Stimulated activated naive B cell treated with anti-CD40 and anti-IgM and Interleukin-4, amounts not matched to agents 10 μg/mL and 1 μg/mL and 100 μg/mL, for 72 hours (primary cell): ENCODE data around the gene CHST12.
A peak's percentile ranks its signal among the peaks of the same experiment; 100 is the strongest.
"Not testable (repeated sequence)": the region's sequence is repeated elsewhere in the genome, so short reads cannot be mapped to it uniquely, and the experiment has no call there.

Source experiments
- ATAC-seq, 2 donors: fragments of 150-1000 bp; cut with Tn5 transposase; replicated peaks; 2 replicates each; pipeline ENCODE4 v1.10.0; 2021; ENCODE audit warnings: moderate library complexity in 1 of 2
- DNase-seq: peaks from one replicate; pipeline ENCODE4 v3.0.0; 2021
- H3K27ac Mint-ChIP-seq: one replicate; pipeline ENCODE4 v1.8.0; 2022; ENCODE audit warnings: mild to moderate bottlenecking, mixed read lengths
- H3K27me3 Mint-ChIP-seq, 2 donors: one replicate each; pipeline ENCODE4 v1.8.0; 2022; ENCODE audit warnings: mixed read lengths in 2 of 2
- H3K36me3 Mint-ChIP-seq, 2 donors: one replicate each; pipeline ENCODE4 v1.8.0; 2022; ENCODE audit warnings: mixed read lengths in 2 of 2, mild to moderate bottlenecking in 1 of 2
- H3K4me1 Mint-ChIP-seq, 2 donors: one replicate each; pipeline ENCODE4 v1.8.0; 2022; ENCODE audit warnings: mixed read lengths in 2 of 2, mild to moderate bottlenecking in 1 of 2
- H3K4me3 Mint-ChIP-seq, 2 donors: one replicate each; pipeline ENCODE4 v1.8.0; 2022; ENCODE audit warnings: mild to moderate bottlenecking in 2 of 2, mixed read lengths in 2 of 2, moderate library complexity in 1 of 2
- H3K9me3 Mint-ChIP-seq, 2 donors: one replicate each; pipeline ENCODE4 v1.8.0; 2022; ENCODE audit warnings: mixed read lengths in 2 of 2, mild to moderate bottlenecking in 1 of 2

The CHST12 gene

GRCh38 chr7:2383543-2384274 is 19.7 kb upstream of the CHST12 start:
- Mint-ChIP-seq H3K4me3 (no peak overlapping the region), H3K27ac (no peak overlapping the region), H3K36me3 (peaks cover 45 to 56% of the 10 kb centered on the region in 2 donors), H3K9me3 (no peaks in the 10 kb centered on the region), H3K4me1 (peaks cover 0 to 7% of the 10 kb centered on the region in 2 donors), H3K27me3 (no peaks in the 10 kb centered on the region)
- DNase-seq: no peak
- peak in 1 of 2 donors; percentile 9 for ATAC-seq

GRCh38 chr7:2384354-2385243 is 18.8 kb upstream of the CHST12 start:
- DNase-seq (no peak), ATAC-seq (no peak)
- H3K4me1 Mint-ChIP-seq: peaks cover 0 to 5% of the 10 kb centered on the region in 2 donors
- no peak overlapping the region for H3K27ac Mint-ChIP-seq
- peaks cover 37 to 47% of the 10 kb centered on the region in 2 donors for H3K36me3 Mint-ChIP-seq
- no peak overlapping the region for H3K4me3 Mint-ChIP-seq
- H3K27me3 Mint-ChIP-seq: no peaks in the 10 kb centered on the region
- H3K9me3 Mint-ChIP-seq: no peaks in the 10 kb centered on the region

- not testable (repeated sequence) for H3K4me1 Mint-ChIP-seq, H3K27me3 Mint-ChIP-seq, H3K4me3 Mint-ChIP-seq, ATAC-seq, DNase-seq, H3K9me3 Mint-ChIP-seq, H3K27ac Mint-ChIP-seq
- peaks cover 25 to 34% of the 10 kb centered on the region in 2 donors for H3K36me3 Mint-ChIP-seq
Measured at GRCh38 chr7:2386122-2386521, 17.3 kb upstream of the CHST12 start.

- no peaks in the 10 kb centered on the region for H3K27me3 Mint-ChIP-seq
- H3K4me1 Mint-ChIP-seq: peaks cover under 1% of the 10 kb centered on the region in 2 donors
- ATAC-seq (no peak), DNase-seq (no peak)
- peaks cover 20 to 26% of the 10 kb centered on the region in 2 donors for H3K36me3 Mint-ChIP-seq
- H3K27ac Mint-ChIP-seq: no peak overlapping the region
- no peak overlapping the region for H3K4me3 Mint-ChIP-seq
- H3K9me3 Mint-ChIP-seq: no peaks in the 10 kb centered on the region
Measured at GRCh38 chr7:2386964-2387669, 16.3 kb upstream of the CHST12 start.

DNA sequence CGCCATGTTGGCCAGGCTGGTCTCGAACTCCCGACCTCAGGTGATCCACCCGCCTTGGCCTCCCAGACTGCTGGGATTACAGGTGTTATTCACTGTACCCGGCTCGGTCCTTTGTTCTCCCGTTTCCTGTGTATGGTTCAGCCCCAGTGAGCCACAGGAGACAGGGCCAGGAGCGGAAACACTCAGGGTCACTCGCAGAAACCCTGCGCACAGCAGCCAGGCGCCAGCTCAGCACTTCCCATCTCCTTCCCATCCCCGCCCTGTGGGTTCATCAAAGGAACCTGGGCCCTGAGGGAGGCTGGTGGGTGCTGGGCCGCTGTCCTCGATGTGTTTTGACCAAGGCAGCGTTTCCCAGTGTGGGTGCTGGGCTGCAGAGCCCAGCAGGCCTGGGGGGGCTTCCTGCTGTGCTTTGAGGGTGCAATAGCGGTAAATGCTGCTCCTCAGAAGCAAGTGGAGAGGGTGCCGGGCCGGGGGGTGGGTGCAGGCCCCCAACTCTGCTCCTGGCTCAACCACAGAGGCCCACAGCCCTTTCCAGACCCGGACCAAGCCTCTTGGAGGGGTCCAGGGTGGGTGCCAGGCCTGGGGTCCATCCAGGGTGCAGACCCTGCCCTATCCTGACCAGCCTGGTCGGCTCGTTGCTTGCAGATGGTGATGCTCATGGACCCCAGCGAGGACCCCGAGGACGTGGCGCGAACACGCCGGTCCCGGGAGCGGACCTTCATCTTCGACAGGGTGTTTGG is 15.3 kb upstream of the CHST12 start:
- ATAC-seq (no peak), DNase-seq (no peak)
- Mint-ChIP-seq H3K9me3 (no peaks in the 10 kb centered on the region), H3K36me3 (peaks cover 14 to 19% of the 10 kb centered on the region in 2 donors), H3K4me3 (no peak overlapping the region), H3K27me3 (no peaks in the 10 kb centered on the region), H3K4me1 (peaks cover 4 to 5% of the 10 kb centered on the region in 2 donors), H3K27ac (no peak overlapping the region)

DNA sequence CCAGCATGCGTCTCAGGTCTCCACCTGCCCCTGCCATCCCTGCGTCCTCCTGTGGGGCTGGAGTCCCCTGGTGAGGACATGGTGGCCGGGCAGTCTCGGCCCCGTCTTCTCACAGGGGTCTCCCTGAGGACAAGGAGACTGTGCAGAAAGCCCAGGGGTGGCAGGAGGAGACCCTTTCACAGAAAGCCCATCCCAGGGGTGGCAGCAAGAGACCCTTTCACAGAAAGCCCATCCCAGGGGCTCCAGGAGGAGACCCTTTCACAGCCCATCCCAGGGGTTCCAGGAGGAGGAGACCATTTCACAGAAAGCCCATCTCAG is 14.8 kb upstream of the CHST12 start:
- H3K27ac Mint-ChIP-seq: no peak overlapping the region
- peaks cover 4 to 5% of the 10 kb centered on the region in 2 donors for H3K4me1 Mint-ChIP-seq
- ATAC-seq: no peak
- no peaks in the 10 kb centered on the region for H3K27me3 Mint-ChIP-seq
- no peak for DNase-seq
- no peak overlapping the region for H3K4me3 Mint-ChIP-seq
- peaks cover 14 to 16% of the 10 kb centered on the region in 2 donors for H3K36me3 Mint-ChIP-seq
- H3K9me3 Mint-ChIP-seq: no peaks in the 10 kb centered on the region

GRCh38 chr7:2390020-2390816 is 13.2 kb upstream of the CHST12 start:
- not testable (repeated sequence) for H3K36me3 Mint-ChIP-seq, H3K27me3 Mint-ChIP-seq, H3K9me3 Mint-ChIP-seq, DNase-seq, H3K27ac Mint-ChIP-seq, ATAC-seq, H3K4me3 Mint-ChIP-seq
- H3K4me1 Mint-ChIP-seq: peaks cover 5 to 11% of the 10 kb centered on the region in 2 donors

GRCh38 chr7:2393706-2394105 is 9.7 kb upstream of the CHST12 start:
- H3K27ac Mint-ChIP-seq: no peak overlapping the region

DNA sequence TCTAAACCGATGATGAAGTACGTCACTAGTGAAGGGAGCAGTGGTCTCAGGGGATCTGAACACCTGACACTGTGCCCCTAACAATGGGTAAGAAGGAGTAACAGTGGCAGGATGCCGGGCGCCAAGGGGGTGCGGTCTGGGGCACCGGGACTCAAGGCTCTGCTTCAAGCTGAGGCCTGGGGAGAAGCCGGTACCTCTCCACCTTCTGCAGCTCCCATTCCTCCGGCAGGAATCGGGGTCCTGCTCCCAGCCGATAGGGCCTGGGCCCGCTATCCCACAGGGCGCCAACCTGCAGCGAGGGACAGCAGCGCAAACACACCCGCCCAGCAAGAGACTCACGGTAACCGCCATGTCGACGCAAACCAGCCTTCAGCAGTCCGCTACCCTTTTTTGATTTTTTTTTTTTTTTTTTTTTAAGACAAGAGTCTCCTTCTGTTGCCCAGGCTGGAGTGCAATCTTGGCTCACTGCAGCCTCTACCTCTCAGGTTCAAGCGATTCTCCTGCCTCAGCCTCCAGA is 8.8 kb upstream of the CHST12 start:
- Mint-ChIP-seq H3K27me3 (no peaks in the 10 kb centered on the region), H3K36me3 (peaks cover 0 to 2% of the 10 kb centered on the region in 2 donors), H3K4me1 (peaks cover 6 to 15% of the 10 kb centered on the region in 2 donors), H3K27ac (no peak overlapping the region), H3K4me3 (no peak overlapping the region), H3K9me3 (no peaks in the 10 kb centered on the region)
- ATAC-seq (no peak), DNase-seq (no peak)

More at GRCh38 chr7:2393706-2394105, 9.7 kb upstream of the CHST12 start:
- H3K36me3 Mint-ChIP-seq: peaks cover 0 to 2% of the 10 kb centered on the region in 2 donors
- DNase-seq: no peak
- ATAC-seq: no peak
- peaks cover 5 to 11% of the 10 kb centered on the region in 2 donors for H3K4me1 Mint-ChIP-seq
- H3K4me3 Mint-ChIP-seq: no peak overlapping the region
- no peaks in the 10 kb centered on the region for H3K27me3 Mint-ChIP-seq
- no peaks in the 10 kb centered on the region for H3K9me3 Mint-ChIP-seq

DNA sequence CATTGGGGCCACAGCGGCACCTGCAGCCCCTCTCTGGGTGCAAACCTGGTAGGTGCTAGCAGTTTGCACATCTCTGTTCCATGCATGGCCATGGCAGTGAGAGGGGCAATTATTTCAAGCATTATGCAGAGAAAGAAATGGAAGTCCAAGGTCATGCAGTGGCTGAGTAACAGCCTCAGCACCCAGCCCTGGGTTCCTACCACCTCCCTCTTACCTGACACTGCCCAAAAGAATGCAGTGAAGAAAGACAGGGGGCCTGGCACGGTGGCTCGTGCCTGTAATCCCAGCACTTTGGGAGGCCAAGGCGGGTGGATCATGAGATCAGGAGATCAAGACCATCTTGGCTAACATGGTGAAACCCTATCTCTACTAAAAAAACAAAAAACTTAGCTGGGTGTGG is 4.9 kb upstream of the CHST12 start:
- H3K27ac Mint-ChIP-seq: no peak overlapping the region
- H3K36me3 Mint-ChIP-seq: no peaks in the 10 kb centered on the region
- no peak overlapping the region for H3K4me3 Mint-ChIP-seq
- no peak for ATAC-seq
- no peaks in the 10 kb centered on the region for H3K9me3 Mint-ChIP-seq
- DNase-seq: no peak
- H3K27me3 Mint-ChIP-seq: no peaks in the 10 kb centered on the region
- peaks cover 11 to 17% of the 10 kb centered on the region in 2 donors for H3K4me1 Mint-ChIP-seq

DNA sequence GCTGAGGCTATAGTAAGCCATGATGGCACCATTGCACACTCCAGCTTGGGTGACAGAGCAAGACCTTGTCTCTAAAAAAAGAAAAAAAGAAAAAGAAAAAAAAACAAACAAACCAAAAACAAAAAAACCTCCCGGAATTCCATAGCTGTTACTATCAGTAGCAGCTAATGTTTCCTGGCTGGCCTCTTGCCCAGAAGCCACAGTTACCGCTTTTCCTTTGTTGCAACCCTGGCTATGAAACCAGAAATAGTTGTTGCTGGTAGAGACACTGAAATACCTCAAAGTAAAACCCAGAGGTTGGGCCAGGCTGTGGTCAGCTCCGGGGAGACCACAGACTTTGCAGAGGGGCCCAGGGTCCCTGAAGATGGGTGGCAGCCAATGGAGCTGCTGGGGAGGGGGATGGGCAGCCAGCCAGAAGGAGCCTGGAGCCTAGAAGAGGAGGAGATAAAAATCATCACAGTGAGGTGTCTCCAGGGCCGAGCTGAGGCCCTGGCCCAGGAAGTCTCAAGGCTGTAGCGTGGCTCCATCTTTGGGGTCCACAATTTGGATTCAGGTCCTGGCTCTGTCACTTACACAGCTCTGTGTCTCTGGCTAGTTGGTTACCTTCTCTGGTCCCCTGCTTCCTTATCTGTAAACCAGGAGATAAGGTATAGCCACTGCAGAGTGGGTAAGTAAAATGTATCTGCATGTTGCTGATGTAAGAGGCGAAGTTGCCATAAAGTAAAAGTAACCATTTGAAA is 3.4 kb upstream of the CHST12 start:
- Mint-ChIP-seq H3K27ac (peak overlapping the region; percentile 10), H3K9me3 (peaks cover 1 to 3% of the 10 kb centered on the region in 2 donors), H3K36me3 (no peaks in the 10 kb centered on the region), H3K27me3 (no peaks in the 10 kb centered on the region), H3K4me3 (peak overlapping the region in 1 of 2 donors; percentile 36), H3K4me1 (peaks cover 20 to 21% of the 10 kb centered on the region in 2 donors)
- ATAC-seq (no peak), DNase-seq (no peak)

GRCh38 chr7:2402687-2403013 is 761 bp upstream of the CHST12 start:
- H3K4me1 Mint-ChIP-seq: peaks cover 36 to 43% of the 10 kb centered on the region in 2 donors
- DNase-seq (no peak), ATAC-seq (no peak)
- peak overlapping the region; percentile 85 to 90 for H3K4me3 Mint-ChIP-seq
- H3K27me3 Mint-ChIP-seq: no peaks in the 10 kb centered on the region
- H3K9me3 Mint-ChIP-seq: peaks cover 4 to 7% of the 10 kb centered on the region in 2 donors
- H3K36me3 Mint-ChIP-seq: peaks cover 0 to 4% of the 10 kb centered on the region in 2 donors
- H3K27ac Mint-ChIP-seq: no peak overlapping the region
